ENCODE results near the gene INPP5B. TPM values are rescaled to one million over a fixed set of nuclear protein-coding genes. Genes with fewer than 3 reads are reported as not detected.

INPP5B gene
- total and polyA plus RNA-seq, 2 of the 13 experiments (the other 11 are each of a cell fraction or from before 2014, with no cell fraction given), result 9.0 to 9.8 TPM

- in situ Hi-C loops (cut with HindIII; ENCODE audit: extremely low pct_ligation_motif_present, low pct_unique_long_range_greater_than_20kb) (no loop called here), intact Hi-C loops (cut with micrococcal nuclease; ENCODE audit: unreplicated experiment) (loop anchor here (2.0 kb wide), 1 partner anchor 17 kb away; no protein-coding TSS in a partner anchor)
- peak overlapping the region in 2 of 3 experiments; percentile 68 to 91; a peak in 5 of 6 replicates for H3K4me3 ChIP-seq (replicated peaks in 1 of 3; ENCODE audit: insufficient read depth in 1 of 3, low read depth in 2 of 3, low read length in 3 of 3)
- FAIRE-seq (no peak), DNase-seq (ENCODE audit: low spot score) (no peak), ATAC-seq (no peak)
- CTCF ChIA-PET (ENCODE audit: low intra/inter-chr PET ratio, low total read pairs), result no interaction called here
- peaks cover 69% of the 10 kb centered on the region for H3K4me1 ChIP-seq (ENCODE audit: insufficient read depth, low read length)
- POLR2A ChIA-PET, result interaction anchor here (0.7 to 1.9 kb wide), 5 partner anchors 12 to 139 kb away, joined by 3 to 12 read pairs (median 3); partner anchors contain the start of genes C1orf122 and YRDC
- no TSS peak for BruUV-seq (replicated peaks)
- peak overlapping the region; percentile 9 for H2AFZ ChIP-seq (ENCODE audit: low read length)
- peak overlapping the region; percentile 72; the same call in 1 of the 2 replicates for H3K9ac ChIP-seq (ENCODE audit: insufficient read depth, low read depth, low read length)
- H3K27ac ChIP-seq (ENCODE audit: extremely low read length, insufficient read depth, low read length), result no peak overlapping the region
- H3K36me3 ChIP-seq (replicated peaks in 1 of 2; ENCODE audit: control insufficient read depth in 1 of 2, insufficient read depth in 2 of 2, low read length in 2 of 2), result no peaks in the 10 kb centered on the region
- no peaks in the 10 kb centered on the region for H4K20me1 ChIP-seq (ENCODE audit: insufficient read depth, low read length)
- 21% methylated on average over 6 of the region's 6 CpGs for WGBS (ENCODE audit: low lambda C conversion rate)
- H3K79me2 ChIP-seq (ENCODE audit: insufficient read depth, low read length), result no peaks in the 10 kb centered on the region
- no peaks in the 10 kb centered on the region; a peak in 1 of 5 replicates for H3K27me3 ChIP-seq (ENCODE audit: control insufficient read depth in 1 of 2, insufficient read depth in 2 of 2, low read length in 2 of 2)
- peak overlapping the region; percentile 86 for H3K4me2 ChIP-seq (ENCODE audit: low read depth, low read length)
- H3K9me3 ChIP-seq (ENCODE audit: low read length), result no peaks in the 10 kb centered on the region
- TF ChIP-seq BORCS8-MEF2B (CRISPR knock-in tag; IDR thresholded peaks at IDR 0.05), result no peak
- no peak for TF ChIP-seq MYC (CRISPR knock-in tag; IDR thresholded peaks at IDR 0.05; ENCODE audit: borderline replicate concordance)
- TF ChIP-seq SALL1 (CRISPR knock-in tag; IDR thresholded peaks at IDR 0.05), result no peak
- no peak for TF ChIP-seq PRMT3 (CRISPR knock-in tag; IDR thresholded peaks at IDR 0.05; ENCODE audit: borderline replicate concordance, low read depth)
- no peak for TF ChIP-seq TARDBP (CRISPR knock-in tag; IDR thresholded peaks at IDR 0.05)
- TF ChIP-seq ZSCAN12 (CRISPR knock-in tag; IDR thresholded peaks at IDR 0.05), result no peak
- no peak for TF ChIP-seq ZXDC (CRISPR knock-in tag; IDR thresholded peaks at IDR 0.05)
- TF ChIP-seq ZNF629 (CRISPR knock-in tag; conservative IDR thresholded peaks at IDR 0.05), result peak; percentile 77
- peak; percentile 71; the same call in 1 of the 2 replicates for TF ChIP-seq ZNF790 (CRISPR knock-in tag; IDR thresholded peaks at IDR 0.05; ENCODE audit: borderline replicate concordance)
- no peak for TF ChIP-seq TOE1 (CRISPR knock-in tag; IDR thresholded peaks at IDR 0.05)
- TF ChIP-seq ZNF607 (CRISPR knock-in tag; IDR thresholded peaks at IDR 0.05; ENCODE audit: borderline replicate concordance), result 0 out of 2 replicates have a peak, but pooled peaks have one; percentile 12
- TF ChIP-seq ZNF800 (CRISPR knock-in tag; IDR thresholded peaks at IDR 0.05), result no peak
- no peak for TF ChIP-seq SNAPC4 (CRISPR knock-in tag; IDR thresholded peaks at IDR 0.05)
- no peak for TF ChIP-seq ZSCAN20 (CRISPR knock-in tag; IDR thresholded peaks at IDR 0.05; ENCODE audit: borderline replicate concordance)
- no peak for TF ChIP-seq CC2D1A (CRISPR knock-in tag; IDR thresholded peaks at IDR 0.05)
- no peak for TF ChIP-seq RAD51 (IDR thresholded peaks at IDR 0.05; ENCODE audit: borderline replicate concordance)
Observed at GRCh38 chr1:37947364-37947763, 511 bp upstream of the INPP5B start.
